ENCODE data around the gene GDI1. TPM values are rescaled to one million over a fixed set of nuclear protein-coding genes. Genes with fewer than 3 reads are reported as not detected.

Gene GDI1
- total and polyA plus RNA-seq, 9 of the 15 experiments (the other 6 are each of a cell fraction or from before 2014, with no cell fraction given) = 0.97 to 82.6 (median 37.5) TPM

DNA sequence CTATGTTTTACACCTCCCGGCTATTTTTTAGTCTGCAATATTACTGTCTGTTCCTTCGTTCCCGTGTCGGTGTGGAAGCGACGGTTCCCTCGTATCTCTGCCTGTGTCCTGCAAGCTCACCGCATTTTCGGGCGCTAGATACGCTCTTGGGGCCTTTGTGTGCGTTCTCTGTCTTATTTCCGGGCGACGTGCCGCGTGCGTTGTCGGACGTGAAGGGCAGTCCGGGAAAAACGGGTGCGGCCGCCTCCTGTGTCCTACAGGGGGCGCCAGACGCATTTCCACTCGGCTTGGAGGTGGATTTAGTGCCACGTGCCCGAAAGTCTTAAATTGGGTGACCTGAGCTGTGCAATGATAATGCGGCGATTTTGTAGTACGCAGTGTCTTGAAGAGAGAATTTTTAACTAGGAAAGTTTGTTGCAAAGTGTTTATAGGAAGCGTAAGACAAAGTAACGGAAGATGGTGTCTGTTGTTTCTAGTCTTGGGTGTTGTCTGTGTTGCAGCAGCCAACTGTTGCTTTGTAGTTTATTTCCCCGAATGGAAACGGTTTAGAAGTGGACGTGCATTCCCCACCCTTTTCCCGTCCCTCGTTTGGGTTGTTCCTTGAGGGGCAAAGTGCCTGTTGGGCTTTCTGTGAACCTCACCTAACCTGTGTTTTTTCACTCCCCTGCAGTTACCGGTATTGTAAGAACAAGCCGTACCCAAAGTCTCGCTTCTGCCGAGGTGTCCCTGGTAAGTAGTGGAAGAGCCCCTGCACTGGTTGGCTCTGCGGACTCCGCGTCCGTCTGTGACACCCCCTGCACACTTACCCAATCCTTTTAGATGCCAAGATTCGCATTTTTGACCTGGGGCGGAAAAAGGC, 38.1 kb upstream of the GDI1 start (continued):
- TF ChIP-seq, protein P1, sequence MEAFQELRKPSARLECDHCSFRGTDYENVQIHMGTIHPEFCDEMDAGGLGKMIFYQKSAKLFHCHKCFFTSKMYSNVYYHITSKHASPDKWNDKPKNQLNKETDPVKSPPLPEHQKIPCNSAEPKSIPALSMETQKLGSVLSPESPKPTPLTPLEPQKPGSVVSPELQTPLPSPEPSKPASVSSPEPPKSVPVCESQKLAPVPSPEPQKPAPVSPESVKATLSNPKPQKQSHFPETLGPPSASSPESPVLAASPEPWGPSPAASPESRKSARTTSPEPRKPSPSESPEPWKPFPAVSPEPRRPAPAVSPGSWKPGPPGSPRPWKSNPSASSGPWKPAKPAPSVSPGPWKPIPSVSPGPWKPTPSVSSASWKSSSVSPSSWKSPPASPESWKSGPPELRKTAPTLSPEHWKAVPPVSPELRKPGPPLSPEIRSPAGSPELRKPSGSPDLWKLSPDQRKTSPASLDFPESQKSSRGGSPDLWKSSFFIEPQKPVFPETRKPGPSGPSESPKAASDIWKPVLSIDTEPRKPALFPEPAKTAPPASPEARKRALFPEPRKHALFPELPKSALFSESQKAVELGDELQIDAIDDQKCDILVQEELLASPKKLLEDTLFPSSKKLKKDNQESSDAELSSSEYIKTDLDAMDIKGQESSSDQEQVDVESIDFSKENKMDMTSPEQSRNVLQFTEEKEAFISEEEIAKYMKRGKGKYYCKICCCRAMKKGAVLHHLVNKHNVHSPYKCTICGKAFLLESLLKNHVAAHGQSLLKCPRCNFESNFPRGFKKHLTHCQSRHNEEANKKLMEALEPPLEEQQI (IDR thresholded peaks at IDR 0.05) = no peak
- no peak for TF ChIP-seq PCBP1 (IDR thresholded peaks at IDR 0.05; ENCODE audit: low read depth, low read length, poor library complexity, severe bottlenecking)
- TF ChIP-seq SIN3B (IDR thresholded peaks at IDR 0.05; ENCODE audit: low read depth) = no peak
- TF ChIP-seq HIVEP1 (CRISPR knock-in tag; IDR thresholded peaks at IDR 0.05) = no peak
- TF ChIP-seq, protein P2, sequence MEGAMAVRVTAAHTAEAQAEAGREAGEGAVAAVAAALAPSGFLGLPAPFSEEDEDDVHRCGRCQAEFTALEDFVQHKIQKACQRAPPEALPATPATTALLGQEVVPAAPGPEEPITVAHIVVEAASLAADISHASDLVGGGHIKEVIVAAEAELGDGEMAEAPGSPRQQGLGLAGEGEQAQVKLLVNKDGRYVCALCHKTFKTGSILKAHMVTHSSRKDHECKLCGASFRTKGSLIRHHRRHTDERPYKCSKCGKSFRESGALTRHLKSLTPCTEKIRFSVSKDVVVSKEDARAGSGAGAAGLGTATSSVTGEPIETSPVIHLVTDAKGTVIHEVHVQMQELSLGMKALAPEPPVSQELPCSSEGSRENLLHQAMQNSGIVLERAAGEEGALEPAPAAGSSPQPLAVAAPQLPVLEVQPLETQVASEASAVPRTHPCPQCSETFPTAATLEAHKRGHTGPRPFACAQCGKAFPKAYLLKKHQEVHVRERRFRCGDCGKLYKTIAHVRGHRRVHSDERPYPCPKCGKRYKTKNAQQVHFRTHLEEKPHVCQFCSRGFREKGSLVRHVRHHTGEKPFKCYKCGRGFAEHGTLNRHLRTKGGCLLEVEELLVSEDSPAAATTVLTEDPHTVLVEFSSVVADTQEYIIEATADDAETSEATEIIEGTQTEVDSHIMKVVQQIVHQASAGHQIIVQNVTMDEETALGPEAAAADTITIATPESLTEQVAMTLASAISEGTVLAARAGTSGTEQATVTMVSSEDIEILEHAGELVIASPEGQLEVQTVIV (CRISPR knock-in tag; IDR thresholded peaks at IDR 0.05; ENCODE audit: borderline replicate concordance) = no peak
- TF ChIP-seq TRIM24 (IDR thresholded peaks at IDR 0.05) = no peak
- no peak for TF ChIP-seq SRSF9 (IDR thresholded peaks at IDR 0.05; ENCODE audit: borderline replicate concordance, low read depth, low read length)
- peak; percentile 95 for TF ChIP-seq RBM22 (IDR thresholded peaks at IDR 0.05; ENCODE audit: low read depth, low read length, poor library complexity, severe bottlenecking)
- no peak for TF ChIP-seq ZNF707 (CRISPR knock-in tag; conservative IDR thresholded peaks at IDR 0.05)
- TF ChIP-seq SREBF2 (CRISPR knock-in tag; IDR thresholded peaks at IDR 0.05) = no peak
- TF ChIP-seq EP300 (IDR thresholded peaks at IDR 0.05; ENCODE audit: low read length) = no peak
- no peak for TF ChIP-seq FOXA1 (IDR thresholded peaks at IDR 0.05; ENCODE audit: borderline replicate concordance)
- no peak for TF ChIP-seq ZNF239 (CRISPR knock-in tag; IDR thresholded peaks at IDR 0.05)
- no peak for TF ChIP-seq FOXJ2 (tag; IDR thresholded peaks at IDR 0.05)
- TF ChIP-seq, protein P3, sequence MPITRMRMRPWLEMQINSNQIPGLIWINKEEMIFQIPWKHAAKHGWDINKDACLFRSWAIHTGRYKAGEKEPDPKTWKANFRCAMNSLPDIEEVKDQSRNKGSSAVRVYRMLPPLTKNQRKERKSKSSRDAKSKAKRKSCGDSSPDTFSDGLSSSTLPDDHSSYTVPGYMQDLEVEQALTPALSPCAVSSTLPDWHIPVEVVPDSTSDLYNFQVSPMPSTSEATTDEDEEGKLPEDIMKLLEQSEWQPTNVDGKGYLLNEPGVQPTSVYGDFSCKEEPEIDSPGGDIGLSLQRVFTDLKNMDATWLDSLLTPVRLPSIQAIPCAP (CRISPR knock-in tag; IDR thresholded peaks at IDR 0.05; ENCODE audit: borderline replicate concordance) = peak; percentile 17; the same call in 1 of the 2 replicates
- TF ChIP-seq SAFB2 (IDR thresholded peaks at IDR 0.05; ENCODE audit: borderline replicate concordance, low read depth, low read length, severe bottlenecking) = no peak
- TF ChIP-seq TSC22D4 (tag; IDR thresholded peaks at IDR 0.05) = no peak
- no peak for TF ChIP-seq TAF15 (IDR thresholded peaks at IDR 0.05; ENCODE audit: low read depth, low read length)
- no peak for TF ChIP-seq ZNF41 (CRISPR knock-in tag; conservative IDR thresholded peaks at IDR 0.05)
- TF ChIP-seq BHLHE40 (IDR thresholded peaks at IDR 0.05; ENCODE audit: low read length) = peak; percentile 69
- peak; percentile 51 to 66 for TF ChIP-seq RAD21 (CRISPR knock-in tag; conservative IDR thresholded peaks at IDR 0.05 in 1 of 2, IDR thresholded peaks at IDR 0.05 in 1 of 2)
- no peak for TF ChIP-seq ZSCAN29 (IDR thresholded peaks at IDR 0.05)
- TF ChIP-seq SMAD4 (CRISPR knock-in tag; conservative IDR thresholded peaks at IDR 0.05) = peak; percentile 41; the same call in 1 of the 2 replicates
- no peak for TF ChIP-seq SMARCA5 (IDR thresholded peaks at IDR 0.05)
- no peak for TF ChIP-seq ARHGAP35 (IDR thresholded peaks at IDR 0.05; ENCODE audit: partially characterized antibody)
